WTC11 (cell line): ENCODE measurements around the gene NR3C2. TPM values are rescaled to one million over a fixed set of nuclear protein-coding genes. Genes with fewer than 3 reads are reported as not detected.

ENCODE experiments used
- ATAC-seq: fragments of 200-7000 bp; cut with Tn5 transposase; 2 replicates; pipeline ENCODE4 v1.10.0; 2021; ENCODE audit warnings: mild to moderate bottlenecking, moderate library complexity
- CTCF ChIA-PET: fragments of 300-600 bp; sonication (Branson Sonifier 250); formaldehyde crosslinking; loops from one replicate; lab custom pipeline; 2021; ENCODE audit warnings: antibody characterized with exemption; lab: Charles Lee
- POLR2A ChIA-PET: fragments of 350-600 bp; sonication (Branson Sonifier 250); formaldehyde crosslinking; loops from one replicate; lab custom pipeline; 2021; ENCODE audit warnings: antibody characterized with exemption; lab: Charles Lee
- DNase-seq: peaks from one replicate; pipeline ENCODE4 v3.0.0; 2021; ENCODE audit warnings: low spot score
- H3K27ac Mint-ChIP-seq: 2 replicates; pipeline ENCODE4 v1.8.0; 2021; ENCODE audit warnings: mixed read lengths
- H3K27me3 Mint-ChIP-seq: 2 replicates; pipeline ENCODE4 v1.8.0; 2021; ENCODE audit warnings: low read depth, mild to moderate bottlenecking, moderate library complexity, mixed read lengths
- H3K36me3 Mint-ChIP-seq: 2 replicates; pipeline ENCODE4 v1.8.0; 2021; ENCODE audit warnings: mixed read lengths
- H3K4me1 Mint-ChIP-seq: 2 replicates; pipeline ENCODE4 v1.8.0; 2022; ENCODE audit warnings: mixed read lengths
- H3K4me3 Mint-ChIP-seq: 2 replicates; pipeline ENCODE4 v1.8.0; 2021; ENCODE audit warnings: mild to moderate bottlenecking, moderate library complexity, mixed read lengths
- H3K9me3 Mint-ChIP-seq: 2 replicates; pipeline ENCODE4 v1.8.0; 2021; ENCODE audit warnings: mixed read lengths
- AR ChIP-seq: fragments of 250-450 bp; sonication (Bioruptor Pico); IDR thresholded peaks from 2 replicates; pipeline ENCODE4 v1.9.0; 2021; ENCODE audit warnings: mild to moderate bottlenecking
- ATF1 ChIP-seq: sonication (generic); formaldehyde crosslinking; IDR thresholded peaks from 2 replicates; pipeline ENCODE4 v1.8.1; 2023; ENCODE audit warnings: mild to moderate bottlenecking, moderate library complexity, missing genetic modification reagents
- ATF3 ChIP-seq: sonication (generic); formaldehyde crosslinking; conservative IDR thresholded peaks from 2 replicates; pipeline ENCODE4 v1.8.1; 2022; ENCODE audit warnings: mild to moderate bottlenecking, missing genetic modification reagents
- ATF6 ChIP-seq: sonication (generic); formaldehyde crosslinking; IDR thresholded peaks from 2 replicates; pipeline ENCODE4 v1.8.1; 2023; ENCODE audit warnings: mild to moderate bottlenecking, missing genetic modification reagents
- CREB1 ChIP-seq: sonication (generic); formaldehyde crosslinking; IDR thresholded peaks from 2 replicates; pipeline ENCODE4 v1.8.0; 2023; ENCODE audit warnings: mild to moderate bottlenecking, missing genetic modification reagents
- CTCF ChIP-seq: fragments of 200-600 bp; IDR thresholded peaks from 2 replicates; pipeline ENCODE4 v1.8.0; 2022; ENCODE audit warnings: antibody characterized with exemption
- E2F4 ChIP-seq: sonication (generic); formaldehyde crosslinking; IDR thresholded peaks from 2 replicates; pipeline ENCODE4 v1.8.1; 2022; ENCODE audit warnings: low read depth, mild to moderate bottlenecking, moderate library complexity, missing genetic modification reagents, borderline replicate concordance
- HMGA2 ChIP-seq: fragments of 250-450 bp; sonication (Bioruptor Pico); IDR thresholded peaks from 2 replicates; pipeline ENCODE4 v1.4.0; 2021; ENCODE audit warnings: mild to moderate bottlenecking, moderate library complexity
- JAZF1 ChIP-seq: fragments of 250-450 bp; sonication (Bioruptor Pico); IDR thresholded peaks from 2 replicates; pipeline ENCODE4 v1.9.0; 2021; ENCODE audit warnings: moderate library complexity, mild to moderate bottlenecking, inconsistent platforms
- JUN ChIP-seq: sonication (generic); formaldehyde crosslinking; IDR thresholded peaks from 2 replicates; pipeline ENCODE4 v1.8.0; 2023; ENCODE audit warnings: mild to moderate bottlenecking, missing genetic modification reagents
- MXD4 ChIP-seq: fragments of 250-450 bp; sonication (Bioruptor Pico); IDR thresholded peaks from 2 replicates; pipeline ENCODE4 v1.8.0; 2021; ENCODE audit warnings: mild to moderate bottlenecking, moderate library complexity, borderline replicate concordance
- NFE2L1 ChIP-seq: sonication (generic); formaldehyde crosslinking; IDR thresholded peaks from 2 replicates; pipeline ENCODE4 v1.8.1; 2023; ENCODE audit warnings: missing genetic modification reagents
- PREB ChIP-seq: sonication (generic); formaldehyde crosslinking; IDR thresholded peaks from 2 replicates; pipeline ENCODE4 v1.8.1; 2022; ENCODE audit warnings: mild to moderate bottlenecking, missing genetic modification reagents, moderate library complexity, borderline replicate concordance
- PRRX2 ChIP-seq: fragments of 250-450 bp; sonication (Bioruptor Pico); IDR thresholded peaks from 2 replicates; pipeline ENCODE4 v1.8.0; 2021; ENCODE audit warnings: mild to moderate bottlenecking
- SMAD3 ChIP-seq: sonication (generic); formaldehyde crosslinking; IDR thresholded peaks from 2 replicates; pipeline ENCODE4 v1.8.0; 2022; ENCODE audit warnings: missing genetic modification reagents, mild to moderate bottlenecking, borderline replicate concordance
- SP1 ChIP-seq: sonication (generic); formaldehyde crosslinking; conservative IDR thresholded peaks from 2 replicates; pipeline ENCODE4 v1.8.1; 2022; ENCODE audit warnings: missing genetic modification reagents
- USF2 ChIP-seq: sonication (generic); formaldehyde crosslinking; IDR thresholded peaks from 2 replicates; pipeline ENCODE4 v1.8.1; 2023; ENCODE audit warnings: mild to moderate bottlenecking, missing genetic modification reagents, moderate library complexity
- ZNF138 ChIP-seq: sonication (generic); formaldehyde crosslinking; conservative IDR thresholded peaks from 2 replicates; pipeline ENCODE4 v1.8.1; 2022; ENCODE audit warnings: mild to moderate bottlenecking, moderate library complexity, missing genetic modification reagents
- ZNF219 ChIP-seq: sonication (generic); formaldehyde crosslinking; IDR thresholded peaks from 2 replicates; pipeline ENCODE4 v1.8.0; 2023; ENCODE audit warnings: missing genetic modification reagents, mild to moderate bottlenecking, borderline replicate concordance
- ZNF425 ChIP-seq: fragments of 250-450 bp; sonication (Bioruptor Pico); conservative IDR thresholded peaks from 2 replicates; pipeline ENCODE4 v1.9.0; 2021; ENCODE audit warnings: mild to moderate bottlenecking
- total RNA-seq: library from RNA; stranded (reverse); gene quantifications from 3 replicates; pipeline ENCODE4 v1.2.3, GENCODE V29; 2021

NR3C2 gene
- total RNA-seq, 1 experiment from 2014 or later = 2.8 TPM

GRCh38 chr4:148110169-148110568 lies 332.0 kb downstream of the NR3C2 start (continued):
- TF ChIP-seq ZNF425 (CRISPR knock-in tag) = no peak
- no peak for TF ChIP-seq PRRX2 (CRISPR knock-in tag)
- no peak for TF ChIP-seq JAZF1 (CRISPR knock-in tag)
- TF ChIP-seq CTCF = no peak
- no peak for TF ChIP-seq AR (CRISPR knock-in tag)
- no peak for TF ChIP-seq MXD4
- TF ChIP-seq E2F4 (CRISPR knock-in tag) = no peak

GRCh38 chr4:148109216-148109615 lies 333.0 kb downstream of the NR3C2 start:
- ATAC-seq (no peak), DNase-seq (no peak)
- POLR2A ChIA-PET = no interaction called here
- H3K4me3 Mint-ChIP-seq = no peak overlapping the region
- H3K27ac Mint-ChIP-seq = no peak overlapping the region
- peaks cover 25% of the 10 kb centered on the region for H3K4me1 Mint-ChIP-seq
- peaks cover 22% of the 10 kb centered on the region for H3K9me3 Mint-ChIP-seq
- no peak for TF ChIP-seq USF2 (CRISPR knock-in tag)
- no peak for TF ChIP-seq ATF6
- TF ChIP-seq ATF3 (CRISPR knock-in tag) = no peak
- no peak for TF ChIP-seq ZNF219 (CRISPR knock-in tag)
- TF ChIP-seq HMGA2 (CRISPR knock-in tag) = no peak
- TF ChIP-seq ZNF138 (CRISPR knock-in tag) = no peak
- TF ChIP-seq CREB1 (CRISPR knock-in tag) = no peak
- TF ChIP-seq JUN (CRISPR knock-in tag) = no peak
- TF ChIP-seq ATF1 (CRISPR knock-in tag) = no peak
- no peak for TF ChIP-seq SP1
- TF ChIP-seq PREB (CRISPR knock-in tag) = no peak
- TF ChIP-seq NFE2L1 (CRISPR knock-in tag) = no peak
- TF ChIP-seq SMAD3 = no peak
- H3K27me3 Mint-ChIP-seq = peaks cover 5% of the 10 kb centered on the region
- CTCF ChIA-PET = no interaction called here
- peaks cover 7% of the 10 kb centered on the region for H3K36me3 Mint-ChIP-seq
